ENCODE measurements around the gene TCF7L1. TPM values are rescaled to one million over a fixed set of nuclear protein-coding genes. Genes with fewer than 3 reads are reported as not detected.

TCF7L1 gene
- total RNA-seq, 1 donor from 2014 or later: 30.8 TPM

DNA sequence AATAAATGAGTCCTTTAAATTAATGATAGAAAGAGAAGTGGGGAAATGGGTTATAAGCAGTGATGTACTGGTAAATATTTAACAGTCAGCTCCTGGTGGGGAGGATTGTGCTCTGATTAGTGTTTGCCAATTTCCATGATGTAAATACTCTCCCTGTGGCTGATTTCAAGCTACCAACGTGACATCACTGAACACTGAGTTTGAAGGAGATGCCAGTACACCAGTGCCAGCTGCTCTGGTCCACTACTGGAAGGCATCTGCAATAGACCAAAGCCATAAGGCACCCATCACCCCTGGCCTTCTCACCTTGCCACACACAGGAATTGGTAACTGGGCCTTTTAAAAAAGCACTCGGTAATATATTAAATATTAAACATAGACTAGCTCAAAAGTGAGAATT is 116.9 kb downstream of the TCF7L1 start:
- Histone ChIP-seq H4K20me1 (ENCODE audit: insufficient read depth, low read length) (peaks cover 4% of the 10 kb centered on the region), H3K4me2 (ENCODE audit: low read length) (no peak overlapping the region), H3K4me1 (ENCODE audit: insufficient read depth, low read length) (peaks cover 18% of the 10 kb centered on the region), H3K9me3 (ENCODE audit: insufficient read depth, low read depth, low read length) (no peaks in the 10 kb centered on the region), H3K9ac (ENCODE audit: low read length) (no peak overlapping the region), H3K79me2 (ENCODE audit: insufficient read depth, low read length) (no peaks in the 10 kb centered on the region), H2AFZ (ENCODE audit: low read depth, low read length) (no peak overlapping the region), H3K27me3 (ENCODE audit: insufficient read depth, low read length) (no peaks in the 10 kb centered on the region), H3K36me3 (ENCODE audit: insufficient read depth, low read length) (no peaks in the 10 kb centered on the region), H3K4me3 (ENCODE audit: insufficient read depth, low read depth, low read length) (no peak overlapping the region), H3K27ac (ENCODE audit: low read depth, low read length) (no peak overlapping the region)
- H3K36me3 Mint-ChIP-seq (ENCODE audit: low read depth, unreplicated experiment): no peaks in the 10 kb centered on the region
- no peaks in the 10 kb centered on the region for H3K9me3 Mint-ChIP-seq (ENCODE audit: unreplicated experiment)
- H3K4me3 Mint-ChIP-seq (ENCODE audit: unreplicated experiment): no peak overlapping the region
- FAIRE-seq (peak; percentile 78), DNase-seq (ENCODE audit: low read depth) (no peak)
- peaks cover 66% of the 10 kb centered on the region for H3K4me1 Mint-ChIP-seq (ENCODE audit: low read depth, unreplicated experiment)
- no peak overlapping the region for H3K27ac Mint-ChIP-seq (ENCODE audit: unreplicated experiment)
- TF ChIP-seq, protein P1, sequence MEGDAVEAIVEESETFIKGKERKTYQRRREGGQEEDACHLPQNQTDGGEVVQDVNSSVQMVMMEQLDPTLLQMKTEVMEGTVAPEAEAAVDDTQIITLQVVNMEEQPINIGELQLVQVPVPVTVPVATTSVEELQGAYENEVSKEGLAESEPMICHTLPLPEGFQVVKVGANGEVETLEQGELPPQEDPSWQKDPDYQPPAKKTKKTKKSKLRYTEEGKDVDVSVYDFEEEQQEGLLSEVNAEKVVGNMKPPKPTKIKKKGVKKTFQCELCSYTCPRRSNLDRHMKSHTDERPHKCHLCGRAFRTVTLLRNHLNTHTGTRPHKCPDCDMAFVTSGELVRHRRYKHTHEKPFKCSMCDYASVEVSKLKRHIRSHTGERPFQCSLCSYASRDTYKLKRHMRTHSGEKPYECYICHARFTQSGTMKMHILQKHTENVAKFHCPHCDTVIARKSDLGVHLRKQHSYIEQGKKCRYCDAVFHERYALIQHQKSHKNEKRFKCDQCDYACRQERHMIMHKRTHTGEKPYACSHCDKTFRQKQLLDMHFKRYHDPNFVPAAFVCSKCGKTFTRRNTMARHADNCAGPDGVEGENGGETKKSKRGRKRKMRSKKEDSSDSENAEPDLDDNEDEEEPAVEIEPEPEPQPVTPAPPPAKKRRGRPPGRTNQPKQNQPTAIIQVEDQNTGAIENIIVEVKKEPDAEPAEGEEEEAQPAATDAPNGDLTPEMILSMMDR (IDR thresholded peaks at IDR 0.05; ENCODE audit: insufficient read depth, low read depth, low read length): no peak
- TF ChIP-seq EZH2 (IDR thresholded peaks at IDR 0.05; ENCODE audit: insufficient read depth, low read length): no peak
- no peaks in the 10 kb centered on the region for H3K27me3 Mint-ChIP-seq (ENCODE audit: low read depth, unreplicated experiment)

DNA sequence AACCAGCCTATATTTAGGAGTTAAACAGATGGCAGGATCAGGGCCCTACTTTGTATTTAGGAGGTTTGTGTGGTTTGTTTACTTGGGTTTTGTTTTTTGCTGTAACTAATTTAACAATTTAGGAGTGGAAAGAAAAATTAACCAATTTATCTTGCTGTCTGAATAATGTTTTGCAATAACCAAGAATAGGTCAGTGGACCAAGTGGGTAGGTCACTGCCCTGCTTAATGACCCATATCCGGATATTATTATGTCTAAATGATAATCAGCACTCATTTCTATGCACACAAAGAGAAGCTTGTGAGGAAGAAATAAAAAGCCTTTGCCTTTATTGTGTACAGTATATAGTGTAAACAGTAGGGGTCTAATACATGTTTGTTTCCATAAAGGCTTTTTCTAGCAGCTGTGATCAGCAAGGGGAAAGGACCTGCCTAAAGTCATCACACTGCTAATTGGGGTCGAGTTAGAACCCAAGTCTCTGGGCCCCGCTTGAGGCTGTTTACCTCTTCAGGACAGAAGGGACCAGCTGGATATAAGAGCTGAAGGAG is 118.0 kb downstream of the TCF7L1 start:
- peaks cover 25% of the 10 kb centered on the region for H3K4me1 ChIP-seq (ENCODE audit: insufficient read depth, low read length)
- no peak for FAIRE-seq
- no peaks in the 10 kb centered on the region for H3K9me3 ChIP-seq (ENCODE audit: insufficient read depth, low read depth, low read length)
- Mint-ChIP-seq H3K27me3 (ENCODE audit: low read depth, unreplicated experiment) (no peaks in the 10 kb centered on the region), H3K27ac (ENCODE audit: unreplicated experiment) (no peak overlapping the region), H3K4me3 (ENCODE audit: unreplicated experiment) (no peak overlapping the region), H3K36me3 (ENCODE audit: low read depth, unreplicated experiment) (no peaks in the 10 kb centered on the region), H3K9me3 (ENCODE audit: unreplicated experiment) (no peaks in the 10 kb centered on the region), H3K4me1 (ENCODE audit: low read depth, unreplicated experiment) (peaks cover 74% of the 10 kb centered on the region)
- no peak overlapping the region for H3K9ac ChIP-seq (ENCODE audit: low read length)
- H3K36me3 ChIP-seq (ENCODE audit: insufficient read depth, low read length): no peaks in the 10 kb centered on the region
- no peak for TF ChIP-seq EZH2 (IDR thresholded peaks at IDR 0.05; ENCODE audit: insufficient read depth, low read length)
- TF ChIP-seq, protein P1 (IDR thresholded peaks at IDR 0.05; ENCODE audit: insufficient read depth, low read depth, low read length): no peak
- no peak for DNase-seq (ENCODE audit: low read depth)
- H2AFZ ChIP-seq (ENCODE audit: low read depth, low read length): no peak overlapping the region
- H3K4me2 ChIP-seq (ENCODE audit: low read length): no peak overlapping the region
- no peaks in the 10 kb centered on the region for H3K27me3 ChIP-seq (ENCODE audit: insufficient read depth, low read length)
- peaks cover 4% of the 10 kb centered on the region for H4K20me1 ChIP-seq (ENCODE audit: insufficient read depth, low read length)
- no peak overlapping the region for H3K4me3 ChIP-seq (ENCODE audit: insufficient read depth, low read depth, low read length)
- H3K27ac ChIP-seq (ENCODE audit: low read depth, low read length): no peak overlapping the region
- no peaks in the 10 kb centered on the region for H3K79me2 ChIP-seq (ENCODE audit: insufficient read depth, low read length)

DNA sequence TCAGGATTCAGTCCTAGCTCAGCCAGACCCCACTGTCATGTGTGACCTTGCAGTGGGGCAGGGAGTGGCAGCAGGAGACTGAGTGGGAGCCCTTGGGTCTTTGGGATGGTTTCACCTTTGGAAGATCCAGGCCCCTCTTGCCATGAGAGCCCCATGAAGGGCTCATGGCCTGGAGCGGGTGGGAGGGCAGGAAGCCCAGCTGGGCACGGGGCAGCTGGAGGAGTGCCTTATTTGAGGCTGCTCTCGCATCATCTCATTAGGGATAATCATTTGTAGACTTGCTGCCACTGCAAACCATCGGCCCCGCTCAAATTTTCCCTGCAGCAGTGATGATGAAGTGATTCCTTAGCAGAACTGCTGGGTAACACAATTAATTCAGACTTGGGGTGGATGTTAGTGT is 120.7 kb downstream of the TCF7L1 start:
- H3K9me3 ChIP-seq (ENCODE audit: insufficient read depth, low read depth, low read length): no peaks in the 10 kb centered on the region
- TF ChIP-seq, protein P1 (IDR thresholded peaks at IDR 0.05; ENCODE audit: insufficient read depth, low read depth, low read length): no peak
- H3K36me3 ChIP-seq (ENCODE audit: insufficient read depth, low read length): no peaks in the 10 kb centered on the region
- no peaks in the 10 kb centered on the region for H3K79me2 ChIP-seq (ENCODE audit: insufficient read depth, low read length)
- H3K27ac ChIP-seq (ENCODE audit: low read depth, low read length): no peak overlapping the region
- no peaks in the 10 kb centered on the region for H3K27me3 ChIP-seq (ENCODE audit: insufficient read depth, low read length)
- no peak overlapping the region for H3K9ac ChIP-seq (ENCODE audit: low read length)
- H3K9me3 Mint-ChIP-seq (ENCODE audit: unreplicated experiment): no peaks in the 10 kb centered on the region
- no peak overlapping the region for H3K4me3 Mint-ChIP-seq (ENCODE audit: unreplicated experiment)
- no peaks in the 10 kb centered on the region for H3K27me3 Mint-ChIP-seq (ENCODE audit: low read depth, unreplicated experiment)
- peaks cover 4% of the 10 kb centered on the region for H4K20me1 ChIP-seq (ENCODE audit: insufficient read depth, low read length)
- no peak overlapping the region for H3K27ac Mint-ChIP-seq (ENCODE audit: unreplicated experiment)
- H3K4me1 ChIP-seq (ENCODE audit: insufficient read depth, low read length): peaks cover 43% of the 10 kb centered on the region
- H3K4me2 ChIP-seq (ENCODE audit: low read length): no peak overlapping the region
- peaks cover 71% of the 10 kb centered on the region for H3K4me1 Mint-ChIP-seq (ENCODE audit: low read depth, unreplicated experiment)
- H3K36me3 Mint-ChIP-seq (ENCODE audit: low read depth, unreplicated experiment): no peaks in the 10 kb centered on the region
- DNase-seq (ENCODE audit: low read depth) (no peak), FAIRE-seq (no peak)
- H2AFZ ChIP-seq (ENCODE audit: low read depth, low read length): no peak overlapping the region
- H3K4me3 ChIP-seq (ENCODE audit: insufficient read depth, low read depth, low read length): no peak overlapping the region

Data from astrocyte (in vitro differentiated cells and primary cell).